Measurements from ENCODE around the gene AKAP13. TPM values are rescaled to one million over a fixed set of nuclear protein-coding genes. Genes with fewer than 3 reads are reported as not detected.
"Not testable (repeated sequence)": the region's sequence is repeated elsewhere in the genome, so short reads cannot be mapped to it uniquely, and the experiment has no call there.

AKAP13 gene
- total RNA-seq, 1 donor from 2014 or later, result 450 TPM

DNA sequence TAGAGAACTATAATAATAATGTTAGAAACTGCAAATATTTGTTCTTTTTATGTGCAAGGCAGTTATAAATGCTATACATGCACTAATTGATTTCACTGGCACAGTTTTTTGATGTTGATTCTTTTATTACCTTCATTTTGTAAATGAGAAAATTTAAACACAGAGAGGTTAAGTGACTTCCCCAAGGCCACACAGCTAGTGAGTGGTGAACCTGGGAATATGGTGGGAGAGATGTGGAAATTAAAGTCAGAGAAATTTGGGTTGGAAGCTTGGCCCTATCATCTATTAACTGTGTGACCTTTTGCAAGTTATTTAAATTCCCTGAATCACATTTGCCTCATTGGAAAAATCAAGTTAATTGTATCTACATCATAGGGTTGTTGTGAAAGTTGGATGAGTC, 39.6 kb upstream of the AKAP13 start:
- H3K4me1 ChIP-seq, result no peaks in the 10 kb centered on the region
- H3K27ac ChIP-seq, result no peak overlapping the region
- no peaks in the 10 kb centered on the region for H3K27me3 ChIP-seq
- no peak for DNase-seq
- intact Hi-C loops (cut with DNase I), result no loop called here
- H3K4me3 ChIP-seq, result no peak overlapping the region
- ATAC-seq, result no peak
- H3K9me3 ChIP-seq, result no peaks in the 10 kb centered on the region
- no peaks in the 10 kb centered on the region for H3K36me3 ChIP-seq
- TF ChIP-seq, protein P1, sequence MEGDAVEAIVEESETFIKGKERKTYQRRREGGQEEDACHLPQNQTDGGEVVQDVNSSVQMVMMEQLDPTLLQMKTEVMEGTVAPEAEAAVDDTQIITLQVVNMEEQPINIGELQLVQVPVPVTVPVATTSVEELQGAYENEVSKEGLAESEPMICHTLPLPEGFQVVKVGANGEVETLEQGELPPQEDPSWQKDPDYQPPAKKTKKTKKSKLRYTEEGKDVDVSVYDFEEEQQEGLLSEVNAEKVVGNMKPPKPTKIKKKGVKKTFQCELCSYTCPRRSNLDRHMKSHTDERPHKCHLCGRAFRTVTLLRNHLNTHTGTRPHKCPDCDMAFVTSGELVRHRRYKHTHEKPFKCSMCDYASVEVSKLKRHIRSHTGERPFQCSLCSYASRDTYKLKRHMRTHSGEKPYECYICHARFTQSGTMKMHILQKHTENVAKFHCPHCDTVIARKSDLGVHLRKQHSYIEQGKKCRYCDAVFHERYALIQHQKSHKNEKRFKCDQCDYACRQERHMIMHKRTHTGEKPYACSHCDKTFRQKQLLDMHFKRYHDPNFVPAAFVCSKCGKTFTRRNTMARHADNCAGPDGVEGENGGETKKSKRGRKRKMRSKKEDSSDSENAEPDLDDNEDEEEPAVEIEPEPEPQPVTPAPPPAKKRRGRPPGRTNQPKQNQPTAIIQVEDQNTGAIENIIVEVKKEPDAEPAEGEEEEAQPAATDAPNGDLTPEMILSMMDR (IDR thresholded peaks at IDR 0.05), result no peak

DNA sequence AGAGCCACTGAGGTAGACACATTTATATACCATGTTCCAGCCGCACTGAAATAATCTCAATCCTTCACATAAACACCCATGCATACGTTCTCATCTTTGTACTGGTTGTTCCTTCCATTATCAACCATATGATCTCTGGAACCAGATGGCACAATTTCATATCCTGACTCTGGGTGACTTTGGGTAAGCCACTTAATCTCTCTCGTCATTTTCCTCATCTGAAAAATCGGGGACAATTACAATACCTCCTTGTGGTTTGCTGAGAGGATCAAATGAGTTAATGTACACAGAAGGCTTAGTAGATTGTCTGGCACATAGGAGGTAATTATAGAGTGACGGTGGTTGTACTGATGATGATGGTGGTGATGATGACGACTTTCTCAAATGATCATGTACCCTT, 38.2 kb upstream of the AKAP13 start:
- H3K4me1 ChIP-seq; intact Hi-C loops (cut with DNase I); H3K4me3 ChIP-seq; H3K36me3 ChIP-seq; DNase-seq; H3K9me3 ChIP-seq; H3K27me3 ChIP-seq; H3K27ac ChIP-seq; ATAC-seq: not testable (repeated sequence)

DNA sequence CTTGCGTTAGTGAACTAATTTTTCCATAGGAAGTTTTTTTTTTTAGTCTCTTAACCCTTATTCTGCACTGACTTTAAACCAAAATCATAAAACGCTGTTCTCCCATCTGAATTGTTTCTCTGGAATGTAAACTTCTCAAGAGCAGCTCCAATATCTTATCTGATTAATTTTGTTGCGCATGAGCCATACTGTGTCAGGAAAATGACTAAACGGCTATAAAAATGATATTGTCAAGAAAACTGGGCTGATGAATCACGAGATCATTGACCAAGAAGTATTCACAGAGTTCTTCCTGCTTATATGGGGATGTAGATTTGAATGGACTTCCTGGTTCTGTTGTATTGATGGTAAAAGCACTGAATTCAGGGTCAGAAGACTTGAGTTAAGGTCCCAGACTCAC, 37.0 kb upstream of the AKAP13 start:
- H3K27me3 ChIP-seq; H3K9me3 ChIP-seq; ATAC-seq; DNase-seq; H3K4me3 ChIP-seq; H3K36me3 ChIP-seq; intact Hi-C loops (cut with DNase I); H3K4me1 ChIP-seq: not testable (repeated sequence)
- peak overlapping the region; percentile 47 for H3K27ac ChIP-seq

DNA sequence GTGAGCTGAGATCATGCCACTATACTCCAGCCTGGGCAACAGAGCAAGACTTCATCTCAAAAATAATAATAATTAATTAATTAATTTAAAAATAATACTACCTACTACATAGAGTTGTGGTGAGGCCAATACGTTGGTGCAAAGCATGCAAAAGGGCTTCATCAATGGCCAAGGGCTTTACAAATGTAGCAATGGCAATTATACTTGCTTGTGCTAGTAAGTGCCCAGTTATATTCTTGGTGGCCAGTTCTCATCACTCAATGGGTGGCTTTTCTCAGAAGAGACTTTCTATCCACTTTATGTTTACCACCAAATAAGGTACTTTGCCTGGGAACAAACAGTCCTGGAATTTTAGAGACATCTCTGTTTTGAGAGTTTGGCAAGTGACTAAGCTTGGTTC, 36.2 kb upstream of the AKAP13 start:
- H3K27me3 ChIP-seq; H3K4me1 ChIP-seq; ATAC-seq; H3K36me3 ChIP-seq; H3K9me3 ChIP-seq; DNase-seq; H3K4me3 ChIP-seq; intact Hi-C loops (cut with DNase I): not testable (repeated sequence)
- H3K27ac ChIP-seq, result peak overlapping the region; percentile 47

DNA sequence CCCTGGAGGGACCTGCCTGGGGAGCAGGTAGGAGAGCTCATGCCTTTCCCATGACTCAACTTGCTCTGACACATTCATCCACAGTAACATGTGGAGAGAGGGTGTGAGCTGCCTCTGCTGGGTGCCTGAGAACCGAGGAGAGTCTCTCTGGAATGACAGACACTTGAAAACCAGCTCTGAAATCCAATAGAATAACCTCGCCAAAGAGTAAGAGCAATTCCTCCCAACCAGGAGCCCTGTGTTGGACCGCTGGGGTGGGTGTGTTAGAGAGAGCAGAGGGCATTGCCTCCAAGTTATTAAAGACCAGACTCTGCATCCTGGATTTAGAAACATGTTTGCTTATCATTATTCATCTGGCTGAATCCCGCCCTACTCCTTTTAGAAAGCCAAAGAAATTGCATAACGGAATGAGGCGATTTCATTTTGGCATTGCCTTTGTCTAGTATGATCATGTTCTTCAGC, 35.7 kb upstream of the AKAP13 start:
- DNase-seq, result peak; percentile 67
- H3K27ac ChIP-seq, result not testable (repeated sequence)

DNA sequence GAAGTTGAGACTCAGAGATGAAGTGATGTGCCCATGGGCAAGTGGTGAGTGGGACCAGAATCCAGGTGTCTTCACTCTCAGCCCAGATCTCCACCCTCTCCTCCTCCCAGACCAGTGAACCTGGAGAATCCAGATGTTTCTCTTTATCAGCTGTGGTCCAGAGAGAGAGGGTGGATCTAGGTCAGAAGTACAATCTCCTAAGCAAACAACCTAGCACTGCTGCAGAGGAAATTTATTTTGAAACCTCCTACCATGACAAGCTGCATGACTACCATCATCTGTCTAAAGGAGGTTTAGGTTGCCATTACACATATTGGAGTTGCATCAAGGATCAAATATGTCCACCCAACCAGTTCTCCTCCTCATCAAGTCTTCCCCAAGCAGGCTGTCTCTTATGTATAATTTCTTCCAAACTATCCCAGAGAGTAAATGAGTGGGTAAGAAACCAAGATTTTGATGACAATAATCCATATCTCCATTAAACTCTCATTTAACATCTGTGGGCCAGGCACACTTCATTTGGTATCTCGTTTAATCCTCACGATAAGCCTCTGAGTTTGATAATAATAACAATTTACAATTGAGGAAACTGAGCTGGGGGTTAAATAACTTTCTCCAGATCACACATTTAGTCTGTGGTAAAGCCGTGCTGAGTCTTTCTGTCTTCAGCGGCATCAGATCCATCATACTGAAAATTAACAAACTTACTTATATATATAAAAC, 35.0 kb upstream of the AKAP13 start:
- not testable (repeated sequence) for H3K27ac ChIP-seq

More for the DNA sequence above, 35.7 kb upstream of the AKAP13 start:
- H3K4me1 ChIP-seq; intact Hi-C loops (cut with DNase I); H3K4me3 ChIP-seq; H3K9me3 ChIP-seq; H3K27me3 ChIP-seq; H3K36me3 ChIP-seq: not testable (repeated sequence)
- peak; percentile 92 for ATAC-seq

DNA sequence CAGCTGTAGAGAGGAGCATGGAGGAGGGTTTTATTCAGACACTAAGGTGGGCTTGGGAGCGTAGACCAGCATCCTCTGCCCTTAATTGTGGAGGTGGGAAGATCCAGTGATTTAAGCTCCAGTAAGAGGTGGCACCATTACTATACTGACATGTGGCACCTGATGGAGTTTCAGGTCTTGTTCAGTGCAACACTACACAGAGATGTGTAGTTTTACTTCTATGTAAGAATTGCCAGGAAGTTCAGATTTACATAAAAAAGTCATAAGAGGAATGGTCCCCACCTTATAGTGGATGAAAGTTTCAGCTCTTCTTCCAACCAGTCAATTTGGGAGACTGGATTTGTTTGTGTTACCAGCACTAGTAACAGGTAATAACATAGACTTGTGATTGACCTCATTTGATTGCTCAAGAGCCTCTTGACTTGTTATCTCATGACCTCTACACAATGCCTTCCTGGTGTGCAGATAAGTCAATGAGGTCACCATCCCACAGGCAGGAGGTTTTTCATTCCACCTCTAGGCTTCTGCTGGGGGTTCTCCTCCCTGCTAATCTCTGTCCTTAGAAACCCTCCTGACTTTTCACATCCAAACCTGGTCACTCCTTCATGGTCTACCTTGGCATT, 33.8 kb upstream of the AKAP13 start:
- not testable (repeated sequence) for DNase-seq, H3K27me3 ChIP-seq
- peak; percentile 57 for ATAC-seq

More for the DNA sequence above, 35.0 kb upstream of the AKAP13 start:
- intact Hi-C loops (cut with DNase I); H3K27me3 ChIP-seq; H3K9me3 ChIP-seq; H3K4me1 ChIP-seq; DNase-seq; ATAC-seq; H3K36me3 ChIP-seq; H3K4me3 ChIP-seq: not testable (repeated sequence)

DNA sequence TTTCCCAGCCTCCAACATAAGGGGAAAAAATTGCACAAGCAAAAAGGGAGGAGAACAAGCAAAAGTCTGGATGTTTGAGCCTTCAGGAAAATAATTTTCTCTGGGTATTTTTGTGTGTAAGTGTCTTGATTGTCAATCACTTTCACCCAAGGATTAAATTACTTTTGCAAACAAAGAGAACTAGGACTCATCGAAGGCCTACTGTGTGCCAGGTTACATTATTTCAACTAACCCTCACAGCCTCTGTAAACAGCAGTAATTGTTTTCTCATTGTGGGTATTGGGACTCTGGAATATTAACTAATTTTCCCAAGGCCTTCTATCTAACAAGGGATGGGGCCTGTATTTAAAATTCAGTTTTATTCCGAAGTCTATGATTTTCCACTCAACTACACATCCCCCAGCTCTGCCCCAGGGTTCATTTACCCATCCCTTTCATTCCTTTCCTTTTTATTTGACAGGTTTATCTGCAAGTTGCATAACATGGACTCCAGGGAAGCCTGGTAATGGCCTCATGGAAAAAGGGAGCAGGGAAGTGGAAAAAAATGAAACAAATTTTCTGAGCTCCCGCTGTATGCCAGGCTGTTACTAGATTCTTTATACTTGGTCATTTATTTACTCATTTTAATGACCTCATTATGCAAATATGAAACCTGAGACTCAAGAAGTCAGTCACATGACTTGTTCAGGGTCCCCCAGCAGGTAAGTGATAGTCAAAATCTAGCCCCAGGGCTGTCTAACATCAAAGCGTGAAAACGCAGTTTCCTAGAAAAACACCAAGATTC, 32.9 kb upstream of the AKAP13 start:
- ATAC-seq; H3K36me3 ChIP-seq; H3K9me3 ChIP-seq; DNase-seq; H3K27ac ChIP-seq; H3K27me3 ChIP-seq; intact Hi-C loops (cut with DNase I); H3K4me3 ChIP-seq; H3K4me1 ChIP-seq: not testable (repeated sequence)

More for the DNA sequence above, 33.8 kb upstream of the AKAP13 start:
- H3K27ac ChIP-seq; intact Hi-C loops (cut with DNase I); H3K9me3 ChIP-seq; H3K4me1 ChIP-seq; H3K36me3 ChIP-seq; H3K4me3 ChIP-seq: not testable (repeated sequence)

DNA sequence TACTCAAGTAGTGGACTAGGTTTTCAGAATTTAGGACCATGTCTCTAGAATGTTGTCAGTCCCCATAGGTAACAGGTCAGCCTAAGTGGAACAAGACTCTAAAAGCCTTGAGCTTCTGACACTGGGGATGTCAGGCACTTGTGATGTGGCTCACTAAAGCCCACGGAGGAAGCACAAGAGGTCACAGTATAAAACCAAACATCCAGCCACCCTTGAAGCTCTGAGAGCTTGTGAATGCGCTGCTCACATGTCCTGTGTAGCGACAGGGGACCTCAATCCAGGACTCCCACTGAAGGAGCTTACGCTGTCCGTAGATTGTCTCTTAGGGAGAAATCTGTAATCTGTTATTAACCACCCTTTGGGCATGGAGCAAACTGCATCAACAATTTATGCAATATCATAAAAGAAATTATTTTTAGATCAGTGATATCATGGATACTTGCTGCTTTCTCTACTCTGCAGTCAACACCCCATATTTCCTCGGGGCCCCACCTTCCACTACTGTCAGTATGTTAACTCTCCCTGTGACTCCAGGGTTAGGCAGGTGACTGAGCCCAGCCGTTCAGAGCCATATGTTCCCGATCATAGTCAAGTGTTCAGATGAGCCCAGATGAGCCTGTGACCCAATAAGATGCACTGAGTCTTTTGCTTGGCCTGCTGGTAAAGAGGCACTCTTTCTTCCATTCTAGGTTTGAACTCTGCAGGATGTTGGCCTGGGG, 32.2 kb upstream of the AKAP13 start:
- H3K4me1 ChIP-seq; H3K9me3 ChIP-seq; intact Hi-C loops (cut with DNase I); H3K27me3 ChIP-seq; H3K27ac ChIP-seq; H3K36me3 ChIP-seq; H3K4me3 ChIP-seq; ATAC-seq; DNase-seq: not testable (repeated sequence)

DNA sequence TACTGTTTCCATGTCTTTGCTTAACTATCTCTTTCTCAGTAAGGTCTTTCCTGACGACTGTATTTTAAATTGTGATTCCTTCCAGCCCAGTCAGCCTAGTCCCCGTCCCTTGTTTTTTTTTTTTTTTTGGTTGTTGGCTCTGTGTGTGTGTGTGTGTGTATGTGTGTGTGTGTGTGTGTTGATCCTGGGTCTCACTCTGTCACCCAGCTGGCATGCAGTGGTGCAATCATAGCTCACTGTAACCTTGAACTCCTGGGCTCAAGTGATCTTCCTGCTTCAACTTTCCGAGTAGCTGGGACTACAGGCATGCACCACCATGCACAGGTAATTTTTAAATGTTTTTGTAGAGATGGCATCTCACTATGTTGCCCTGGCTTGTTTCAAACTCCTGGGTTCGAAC, 31.3 kb upstream of the AKAP13 start:
- not testable (repeated sequence) for H3K4me1 ChIP-seq

More for the DNA sequence above, 31.3 kb upstream of the AKAP13 start:
- H3K27me3 ChIP-seq; H3K9me3 ChIP-seq; intact Hi-C loops (cut with DNase I); H3K4me3 ChIP-seq; H3K36me3 ChIP-seq; DNase-seq; H3K27ac ChIP-seq: not testable (repeated sequence)
- peak; percentile 33 for ATAC-seq
